ENCODE results near the gene CMIP. TPM values are rescaled to one million over a fixed set of nuclear protein-coding genes. Genes with fewer than 3 reads are reported as not detected.

CMIP gene
- total RNA-seq, 1 experiment from 2014 or later, result 68.0 TPM

DNA sequence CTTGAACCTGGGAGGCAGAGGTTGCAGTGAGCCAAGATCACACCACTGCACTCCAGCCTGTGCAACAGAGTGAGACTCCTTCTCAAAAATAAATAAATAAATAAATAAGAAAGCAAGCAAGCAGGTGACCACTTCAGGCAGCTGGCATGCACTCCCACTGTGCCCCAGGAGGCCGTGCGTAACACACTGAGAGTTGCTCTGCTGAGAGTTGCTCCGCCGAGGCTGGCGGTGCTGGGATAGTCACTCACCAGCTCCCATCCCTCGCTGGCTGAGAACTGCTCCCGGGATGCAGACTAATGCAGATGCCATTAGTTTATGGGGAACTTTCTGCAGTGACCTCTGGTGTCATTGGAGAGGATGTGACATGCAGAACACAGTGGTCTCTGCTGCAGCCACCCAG, 228.8 kb downstream of the CMIP start:
- Histone ChIP-seq H3K27me3 (replicated peaks; ENCODE audit: control insufficient read depth, insufficient read depth, low read length) (no peaks in the 10 kb centered on the region), H3K4me1 (no peaks in the 10 kb centered on the region), H3K4me3 (ENCODE audit: low read depth, low read length) (no peak overlapping the region), H3K9me3 (no peaks in the 10 kb centered on the region), H3K36me3 (ENCODE audit: control insufficient read depth, insufficient read depth, low read length) (peaks cover 2% of the 10 kb centered on the region)
- intact Hi-C loops (cut with micrococcal nuclease; ENCODE audit: unreplicated experiment), result no loop called here
- ChIA-PET POLR2A (no interaction called here), CTCF (no interaction called here)
- Mint-ChIP-seq H3K27ac (ENCODE audit: unreplicated experiment) (no peak overlapping the region), H3K9me3 (ENCODE audit: unreplicated experiment) (no peaks in the 10 kb centered on the region), H3K4me1 (ENCODE audit: low read depth, unreplicated experiment) (no peaks in the 10 kb centered on the region), H3K27me3 (ENCODE audit: insufficient read depth, unreplicated experiment) (no peaks in the 10 kb centered on the region), H3K36me3 (ENCODE audit: insufficient read depth, unreplicated experiment) (peaks cover 58% of the 10 kb centered on the region), H3K4me3 (ENCODE audit: unreplicated experiment) (no peak overlapping the region)
- BruUV-seq (replicated peaks), result no TSS peak
- DNase-seq, result no peak
- no peak for TF ChIP-seq CTCF (IDR thresholded peaks at IDR 0.05; ENCODE audit: insufficient read depth in 1 of 2, low read depth in 1 of 2, low read length in 1 of 2, severe bottlenecking in 1 of 2, unreplicated experiment in 1 of 2)

- intact Hi-C loops (cut with micrococcal nuclease; ENCODE audit: unreplicated experiment), result no loop called here
- Mint-ChIP-seq H3K27ac (ENCODE audit: unreplicated experiment) (no peak overlapping the region), H3K36me3 (ENCODE audit: insufficient read depth, unreplicated experiment) (peaks cover 45% of the 10 kb centered on the region), H3K27me3 (ENCODE audit: insufficient read depth, unreplicated experiment) (no peaks in the 10 kb centered on the region), H3K4me1 (ENCODE audit: low read depth, unreplicated experiment) (no peaks in the 10 kb centered on the region), H3K9me3 (ENCODE audit: unreplicated experiment) (no peaks in the 10 kb centered on the region), H3K4me3 (ENCODE audit: unreplicated experiment) (no peak overlapping the region)
- DNase-seq, result no peak
- BruUV-seq (replicated peaks), result no TSS peak
- Histone ChIP-seq H3K4me1 (no peaks in the 10 kb centered on the region), H3K27me3 (replicated peaks; ENCODE audit: control insufficient read depth, insufficient read depth, low read length) (no peaks in the 10 kb centered on the region), H3K4me3 (ENCODE audit: low read depth, low read length) (no peak overlapping the region), H3K9me3 (no peaks in the 10 kb centered on the region), H3K36me3 (ENCODE audit: control insufficient read depth, insufficient read depth, low read length) (peaks cover 2% of the 10 kb centered on the region)
- ChIA-PET CTCF (interaction anchor here (0.5 to 0.6 kb wide), 2 partner anchors 138 to 251 kb away, joined by 3 read pairs; no protein-coding TSS in a partner anchor), POLR2A (no interaction called here)
- no peak for TF ChIP-seq CTCF (IDR thresholded peaks at IDR 0.05; ENCODE audit: insufficient read depth in 1 of 2, low read depth in 1 of 2, low read length in 1 of 2, severe bottlenecking in 1 of 2, unreplicated experiment in 1 of 2)
These were observed 231.1 kb downstream of the CMIP start for GRCh38 chr16:81675662-81676061.

- Mint-ChIP-seq H3K36me3 (ENCODE audit: insufficient read depth, unreplicated experiment) (peaks cover 43% of the 10 kb centered on the region), H3K9me3 (ENCODE audit: unreplicated experiment) (no peaks in the 10 kb centered on the region), H3K4me1 (ENCODE audit: low read depth, unreplicated experiment) (no peaks in the 10 kb centered on the region), H3K27ac (ENCODE audit: unreplicated experiment) (no peak overlapping the region), H3K27me3 (ENCODE audit: insufficient read depth, unreplicated experiment) (no peaks in the 10 kb centered on the region), H3K4me3 (ENCODE audit: unreplicated experiment) (no peak overlapping the region)
- Histone ChIP-seq H3K4me1 (no peaks in the 10 kb centered on the region), H3K9me3 (no peaks in the 10 kb centered on the region), H3K27me3 (replicated peaks; ENCODE audit: control insufficient read depth, insufficient read depth, low read length) (no peaks in the 10 kb centered on the region), H3K36me3 (ENCODE audit: control insufficient read depth, insufficient read depth, low read length) (peaks cover 5% of the 10 kb centered on the region), H3K4me3 (ENCODE audit: low read depth, low read length) (no peak overlapping the region)
- intact Hi-C loops (cut with micrococcal nuclease; ENCODE audit: unreplicated experiment), result no loop called here
- BruUV-seq (replicated peaks), result no TSS peak
- no peak for TF ChIP-seq CTCF (IDR thresholded peaks at IDR 0.05; ENCODE audit: insufficient read depth in 1 of 2, low read depth in 1 of 2, low read length in 1 of 2, severe bottlenecking in 1 of 2, unreplicated experiment in 1 of 2)
- CTCF ChIA-PET, result interaction anchor here (0.6 kb wide), 1 partner anchor 139 kb away, joined by 3 read pairs; no protein-coding TSS in a partner anchor
- DNase-seq, result no peak
- POLR2A ChIA-PET, result no interaction called here
These were observed 231.7 kb downstream of the CMIP start for GRCh38 chr16:81676066-81676882.
